GM21825 (cell line): ENCODE measurements around the gene PPFIBP2.
"Not testable (repeated sequence)": the region's sequence is repeated elsewhere in the genome, so short reads cannot be mapped to it uniquely, and the experiment has no call there.

Experiments used
- ATAC-seq: cut with Tn5 transposase; IDR thresholded peaks from one replicate; pipeline ENCODE4 v1.9.1; 2021; ENCODE audit warnings: mild to moderate bottlenecking, moderate library complexity; ENCODE audit not compliant: unreplicated experiment

The PPFIBP2 gene

DNA sequence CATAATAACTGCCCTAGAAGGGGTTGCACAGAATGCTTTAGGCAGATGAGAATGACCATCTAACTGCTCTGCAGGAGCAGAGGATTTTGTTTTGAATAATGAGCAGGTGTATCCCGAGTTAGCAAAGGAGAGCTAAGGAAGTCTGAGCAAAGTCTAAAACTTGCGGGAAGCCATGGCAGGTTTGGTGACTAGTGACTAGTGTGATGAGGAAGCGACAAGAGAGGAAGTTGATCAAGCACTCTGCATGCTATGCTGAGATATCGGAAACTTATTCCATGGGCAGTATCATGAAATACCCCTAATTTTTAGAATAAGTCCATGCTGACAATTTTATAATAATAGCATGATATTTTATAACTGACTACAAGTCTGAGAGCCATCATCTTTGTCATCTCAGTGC lies 15.6 kb upstream of the PPFIBP2 start:
- no peak for ATAC-seq

GRCh38 chr11:7499081-7499480 lies 14.7 kb upstream of the PPFIBP2 start:
- ATAC-seq = no peak

- no peak for ATAC-seq
Measured at GRCh38 chr11:7500251-7500650, 13.5 kb upstream of the PPFIBP2 start.

DNA sequence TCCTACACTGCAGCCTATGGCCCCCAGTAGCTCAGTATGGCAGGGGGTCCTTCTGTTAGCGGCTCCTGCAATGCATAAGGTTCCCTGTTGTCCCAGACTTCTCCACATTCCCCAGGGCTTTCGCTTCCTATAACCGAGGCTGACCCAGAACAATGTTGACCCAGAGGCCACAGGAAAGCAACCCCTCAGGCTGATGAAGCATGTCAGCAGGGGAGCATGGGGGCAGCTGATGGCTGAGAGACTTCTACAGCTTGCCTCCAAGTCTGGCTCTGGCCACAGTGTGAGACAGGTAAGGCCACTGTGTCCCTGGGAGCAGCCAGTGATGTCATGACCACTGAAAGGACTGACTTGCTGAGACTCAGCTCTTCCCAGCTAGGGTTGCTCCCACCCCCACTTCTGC lies 12.5 kb upstream of the PPFIBP2 start:
- no peak for ATAC-seq

GRCh38 chr11:7501894-7502293 lies 11.9 kb upstream of the PPFIBP2 start:
- ATAC-seq = no peak

GRCh38 chr11:7506243-7506642 lies 7.6 kb upstream of the PPFIBP2 start:
- no peak for ATAC-seq

DNA sequence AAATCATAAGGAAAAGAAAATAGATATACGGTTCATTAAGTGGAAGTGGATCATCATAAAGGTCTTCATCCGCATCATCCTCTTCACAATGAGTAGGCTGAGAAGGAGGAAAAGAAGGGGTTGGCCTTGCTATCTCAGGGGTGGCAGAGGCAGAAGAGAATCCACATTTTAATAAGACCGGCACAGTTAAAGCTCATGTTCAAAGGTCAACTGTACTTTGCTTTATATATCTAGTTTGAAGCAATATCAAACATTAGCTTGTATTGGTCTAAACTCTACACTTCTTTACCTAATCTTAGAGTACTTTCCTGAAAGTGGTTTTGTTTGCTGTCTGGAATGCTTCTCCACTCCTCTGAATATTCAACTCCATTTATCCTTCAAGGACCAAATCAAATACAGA lies 5.7 kb upstream of the PPFIBP2 start:
- ATAC-seq = no peak

DNA sequence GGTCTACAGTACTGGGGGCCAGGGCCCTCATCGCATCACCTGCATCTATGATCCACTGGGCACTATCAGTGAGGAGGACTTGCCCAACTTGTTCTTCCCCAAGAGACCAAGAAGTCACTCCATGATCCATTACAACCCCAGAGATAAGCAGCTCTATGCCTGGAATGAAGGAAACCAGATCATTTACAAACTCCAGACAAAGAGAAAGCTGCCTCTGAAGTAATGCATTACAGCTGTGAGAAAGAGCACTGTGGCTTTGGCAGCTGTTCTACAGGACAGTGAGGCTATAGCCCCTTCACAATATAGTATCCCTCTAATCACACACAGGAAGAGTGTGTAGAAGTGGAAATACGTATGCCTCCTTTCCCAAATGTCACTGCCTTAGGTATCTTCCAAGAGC lies 3.8 kb upstream of the PPFIBP2 start:
- ATAC-seq = no peak

DNA sequence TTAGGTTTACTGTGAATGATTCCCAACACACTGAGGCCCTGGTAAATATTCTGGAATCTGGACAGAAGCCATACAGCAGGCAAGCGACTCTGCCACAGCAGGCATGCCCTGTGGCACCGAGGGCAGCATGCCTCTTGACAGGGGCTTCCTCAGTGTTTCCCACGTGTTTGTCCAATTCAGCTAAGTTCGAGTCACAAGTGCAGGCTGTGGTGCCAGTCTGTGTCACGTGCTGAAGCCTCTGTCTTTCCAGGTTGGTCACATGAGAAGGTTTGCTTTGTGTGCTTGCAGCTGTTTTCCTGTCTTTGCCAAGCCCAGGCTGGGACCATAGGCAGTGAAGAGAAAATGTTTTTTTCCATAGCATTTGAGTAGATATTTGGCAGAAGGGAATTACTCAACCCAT lies 2.4 kb upstream of the PPFIBP2 start:
- no peak for ATAC-seq

DNA sequence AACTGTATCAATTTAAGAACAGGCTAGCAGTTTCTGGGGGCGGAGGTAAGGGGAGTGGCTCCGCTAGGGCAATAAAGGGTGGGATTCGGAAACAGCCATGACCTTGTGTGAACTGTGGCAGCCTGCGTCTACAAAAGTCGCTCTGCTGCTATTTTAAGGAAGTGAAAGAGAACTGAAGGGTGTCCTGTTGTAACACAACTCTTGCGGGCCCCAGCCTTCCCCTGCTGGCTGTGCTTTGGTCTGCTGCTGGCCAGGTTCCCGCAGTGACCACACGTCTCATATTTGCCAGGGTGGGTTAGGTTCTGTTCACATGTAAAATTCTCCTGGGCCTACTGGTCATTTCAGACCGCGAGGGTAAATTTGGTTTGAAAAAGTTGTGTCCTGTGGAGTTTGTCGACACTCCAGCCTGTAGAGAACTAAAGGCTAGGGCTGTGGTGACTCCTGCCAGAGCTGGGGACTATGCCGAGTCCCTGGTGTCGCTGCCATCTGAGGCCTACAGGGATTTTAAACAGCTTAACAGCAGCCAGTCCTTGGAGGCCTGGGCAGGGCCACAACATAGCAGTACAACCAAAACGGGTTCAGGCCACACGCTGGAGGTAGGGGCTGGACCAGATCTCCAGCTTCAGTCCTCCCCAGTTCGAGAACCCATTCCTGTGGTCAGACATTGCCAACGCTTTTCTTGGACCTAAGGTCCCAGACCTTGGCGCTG lies 1.1 kb upstream of the PPFIBP2 start:
- ATAC-seq = peak; percentile 66

GRCh38 chr11:7514099-7514591 lies 346 bp downstream of the PPFIBP2 start:
- no peak for ATAC-seq

DNA sequence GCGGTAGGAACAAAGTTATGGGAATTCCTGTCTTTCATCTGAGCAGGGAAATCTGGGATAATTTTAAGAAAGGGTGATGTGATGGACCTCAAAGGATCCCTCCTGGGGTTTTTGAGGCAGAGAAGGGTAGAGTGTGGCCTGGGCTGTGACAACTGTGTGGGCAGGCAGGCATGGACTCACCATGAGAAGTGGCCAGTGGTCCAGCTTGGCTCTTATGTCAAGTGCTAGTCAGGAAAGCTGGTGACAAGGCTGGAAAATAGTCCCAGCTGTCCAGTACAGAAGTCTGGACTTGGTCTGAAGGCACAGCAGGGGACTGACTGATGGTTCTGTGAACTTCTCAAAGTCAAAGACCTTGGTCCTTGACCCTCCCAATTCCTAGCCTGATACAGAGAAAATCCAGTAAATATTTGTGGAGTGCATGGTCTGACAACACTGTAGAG lies 1.7 kb downstream of the PPFIBP2 start:
- ATAC-seq = no peak

DNA sequence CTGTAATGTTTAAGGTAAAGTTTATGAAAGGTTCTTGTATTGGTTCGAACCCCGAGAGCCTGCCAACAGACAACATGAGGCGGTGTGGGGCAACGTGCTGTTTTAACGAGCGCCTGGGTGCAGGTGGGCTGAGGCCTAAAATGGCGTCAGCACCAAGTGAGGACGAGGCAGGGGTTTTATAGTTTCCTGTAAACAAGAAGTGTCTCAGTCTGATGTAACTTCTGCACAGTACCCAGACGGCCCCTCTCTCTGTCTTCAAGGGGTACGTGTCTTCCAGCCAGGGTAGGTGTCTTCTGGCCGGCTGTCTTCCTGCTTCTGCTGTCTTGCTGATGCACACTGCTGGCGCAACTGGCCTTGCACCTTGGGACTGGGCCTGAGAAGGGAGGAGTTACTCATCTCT lies 2.7 kb downstream of the PPFIBP2 start:
- ATAC-seq = no peak

DNA sequence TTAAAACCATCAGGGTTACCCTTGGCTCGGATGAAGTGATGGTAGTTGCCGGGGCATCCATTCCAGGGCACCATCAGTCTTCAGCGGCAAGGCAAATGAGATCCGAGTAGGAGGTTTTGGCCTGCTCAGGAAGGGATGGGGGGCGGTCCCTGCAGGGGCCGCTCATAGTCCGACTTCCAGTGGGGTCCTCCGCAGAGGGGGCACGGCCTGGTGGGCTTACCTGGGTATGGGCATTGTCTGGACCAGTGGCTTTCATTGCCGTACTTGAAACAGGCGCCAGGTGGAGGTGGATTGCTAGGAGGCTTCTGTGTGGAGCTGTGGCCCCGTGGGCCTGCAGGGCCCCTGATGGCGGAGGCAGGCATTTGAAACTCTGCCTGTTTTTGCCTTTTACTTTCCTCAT lies 3.9 kb downstream of the PPFIBP2 start:
- ATAC-seq = not testable (repeated sequence)

DNA sequence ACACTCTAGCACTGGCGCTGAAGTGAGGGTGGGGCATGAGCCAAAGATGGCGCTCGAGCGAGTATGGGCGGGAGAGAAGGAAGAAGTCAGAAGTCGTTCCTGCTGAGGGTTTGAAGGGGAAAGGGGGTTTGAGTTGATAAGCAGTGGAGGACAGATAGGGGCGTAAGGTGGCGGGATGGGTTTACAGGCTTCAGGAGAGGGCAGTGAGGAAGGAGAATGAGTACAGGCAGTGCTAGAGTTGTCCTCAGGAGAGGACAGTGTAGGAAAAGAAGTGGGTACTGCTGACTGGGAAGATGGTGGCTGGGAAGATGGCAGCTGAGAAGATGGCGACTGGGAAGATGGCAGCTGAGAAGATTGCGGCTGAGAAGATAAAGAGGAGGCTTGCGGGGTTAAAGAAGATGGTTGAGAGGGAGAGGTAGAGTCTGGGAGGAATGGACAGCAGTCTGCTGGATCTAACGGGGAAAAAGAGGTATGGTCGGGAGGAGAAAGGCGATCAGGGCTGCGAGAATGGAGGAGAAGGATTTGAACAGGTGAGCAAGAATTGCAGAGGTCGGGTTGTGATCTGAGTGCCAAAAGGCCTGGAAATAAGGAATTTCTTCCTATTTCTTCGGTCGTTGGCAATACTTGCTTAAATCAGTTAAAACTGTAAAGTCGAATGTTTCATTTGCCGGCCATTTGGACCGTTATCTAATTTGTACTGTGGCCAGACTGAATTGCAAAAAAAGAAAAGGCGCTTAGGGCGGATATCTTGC lies 5.2 kb downstream of the PPFIBP2 start:
- no peak for ATAC-seq

DNA sequence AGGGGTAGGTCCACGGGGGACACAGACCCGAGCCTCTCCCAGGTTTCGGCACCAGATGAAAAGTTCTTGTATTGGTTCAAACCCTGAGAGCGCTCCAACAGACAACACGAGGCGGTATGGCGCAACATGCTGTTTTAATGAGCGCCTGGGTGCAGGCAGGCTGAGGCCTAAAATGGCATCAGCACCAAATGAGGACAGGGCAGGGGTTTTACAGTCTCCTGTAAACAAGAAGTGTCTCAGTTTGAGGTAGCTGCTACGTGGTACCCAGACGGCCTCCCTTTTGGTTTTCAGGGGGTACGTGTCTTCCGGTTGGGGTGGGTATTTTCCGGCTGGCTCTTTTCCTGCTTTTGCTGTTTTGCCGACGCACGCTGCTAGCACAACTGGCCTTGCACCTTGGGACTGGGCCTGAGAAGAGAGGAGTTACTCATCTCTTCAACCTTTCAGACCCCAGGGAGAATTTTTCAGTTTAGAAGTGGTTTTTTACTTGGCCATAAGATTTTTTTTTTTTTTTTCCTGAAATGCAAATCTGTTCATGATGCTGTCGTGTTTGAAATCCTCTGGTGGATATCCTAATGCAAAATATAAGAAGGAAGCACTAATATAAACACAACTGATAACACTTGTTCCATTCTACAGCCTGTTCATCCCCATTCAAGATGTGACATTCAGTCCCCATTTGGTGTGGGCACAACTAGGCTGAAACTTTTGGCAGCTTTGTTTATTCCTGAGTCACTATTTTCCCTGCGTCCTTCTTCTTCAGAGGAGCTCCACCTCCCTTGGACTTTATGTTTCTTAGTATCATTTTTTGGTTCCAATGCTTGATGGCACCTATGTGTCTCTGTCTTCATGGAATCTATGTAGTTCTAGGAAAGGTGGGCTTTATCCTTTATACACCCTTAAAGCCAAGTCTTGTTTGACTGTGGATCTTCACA lies 6.5 kb downstream of the PPFIBP2 start:
- ATAC-seq = peak; percentile 49

- ATAC-seq = peak; percentile 75
Measured at GRCh38 chr11:7520981-7521487, 7.2 kb downstream of the PPFIBP2 start.

GRCh38 chr11:7522121-7522520 lies 8.3 kb downstream of the PPFIBP2 start:
- no peak for ATAC-seq

DNA sequence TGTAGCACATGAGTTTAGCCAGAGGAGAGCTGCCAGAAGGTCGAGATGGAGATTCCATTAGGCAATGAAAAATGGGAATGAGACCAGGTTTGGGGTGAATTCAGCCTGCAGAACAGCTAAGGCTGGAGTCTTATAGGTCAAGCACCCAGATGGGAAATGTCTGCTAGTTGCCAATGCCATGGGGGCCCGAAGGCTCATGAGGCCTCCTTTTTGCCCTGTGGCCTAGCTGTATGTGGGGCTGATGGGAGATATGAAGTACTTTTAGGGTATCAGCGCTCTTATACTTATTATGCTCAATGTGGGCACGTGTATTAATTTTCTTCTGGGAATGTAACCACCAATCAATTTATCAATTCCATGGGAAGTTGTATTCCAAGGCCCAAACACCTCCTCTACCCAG lies 8.7 kb downstream of the PPFIBP2 start:
- ATAC-seq = no peak

DNA sequence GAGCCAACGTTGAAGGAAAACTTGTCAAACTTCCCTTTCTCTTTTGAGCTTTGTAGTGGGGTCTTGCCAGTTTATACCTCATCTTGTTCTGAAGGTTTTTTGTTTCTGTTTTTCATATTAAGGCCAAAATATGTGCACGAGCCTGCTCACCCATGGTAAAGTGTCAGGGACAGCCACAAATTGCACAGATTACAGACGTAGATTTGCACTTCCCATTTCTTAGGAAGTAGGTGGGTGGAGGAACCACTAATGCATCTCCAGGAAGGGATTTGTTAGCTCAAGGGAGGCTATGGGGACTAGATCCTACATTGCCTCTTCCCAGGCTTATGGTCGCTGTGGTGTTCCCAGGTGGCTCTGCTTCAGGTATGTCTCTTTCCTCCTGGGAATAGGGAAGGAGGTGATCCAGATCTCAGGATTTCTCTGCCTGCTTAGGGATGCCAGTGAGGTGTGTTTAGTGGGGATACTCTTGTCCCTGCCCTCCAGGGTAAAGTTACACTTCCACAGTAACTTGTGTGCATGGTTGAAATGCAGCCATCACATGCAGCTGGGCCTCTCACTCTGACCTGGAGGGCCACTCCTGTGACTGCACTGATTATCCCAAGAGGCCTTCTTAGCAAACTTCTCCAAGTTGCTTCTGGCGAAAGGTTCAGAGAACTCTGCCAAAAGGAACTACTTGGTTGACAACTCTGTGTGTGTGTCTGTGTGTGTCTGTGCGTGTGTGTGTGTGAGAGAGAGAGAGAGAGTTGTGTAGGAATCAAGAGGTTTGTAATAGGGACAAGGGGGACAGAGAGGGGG lies 9.8 kb downstream of the PPFIBP2 start:
- ATAC-seq = no peak
